GM12892 (cell line): ENCODE results near the gene PECR.

Experiments used
- POLR2A ChIP-seq: IDR thresholded peaks from 2 replicates; pipeline ENCODE4 v1.6.1; 2011; ENCODE audit warnings: low read depth, low read length, control low read depth
- POLR2AphosphoS5 ChIP-seq: IDR thresholded peaks from 2 replicates; pipeline ENCODE4 v1.6.1; 2011; ENCODE audit warnings: low read depth, low read length, control low read depth
- TAF1 ChIP-seq: IDR thresholded peaks from 2 replicates; pipeline ENCODE4 v1.6.1; 2011; ENCODE audit warnings: low read depth, mild to moderate bottlenecking, control low read depth, low read length, borderline replicate concordance

GRCh38 chr2:216033403-216033802 is 48.2 kb downstream of the PECR start:
- TF ChIP-seq POLR2A (no peak), TAF1 (no peak), POLR2AphosphoS5 (no peak)
